HepG2 (cell line): Measurements from ENCODE around the gene KLHL8. TPM values are rescaled to one million over a fixed set of nuclear protein-coding genes. Genes with fewer than 3 reads are reported as not detected.

Experiments
- AGO2 ChIP-seq: fragments of 200-400 bp; formaldehyde crosslinking; optimal IDR thresholded peaks from 2 replicates; pipeline ENCODE3; 2017; ENCODE audit warnings: mild to moderate bottlenecking, low read depth, low read length, moderate library complexity
- AKAP8 ChIP-seq: sonication (generic); formaldehyde crosslinking; IDR thresholded peaks from 2 replicates; pipeline ENCODE4 v1.5.1; 2020; ENCODE audit warnings: mild to moderate bottlenecking, missing genetic modification reagents
- ATM ChIP-seq: fragments of 450-650 bp; IDR thresholded peaks from 2 replicates; pipeline ENCODE4 v1.7.1; 2017; ENCODE audit warnings: mild to moderate bottlenecking, borderline replicate concordance
- BORCS8-MEF2B ChIP-seq: sonication (generic); formaldehyde crosslinking; IDR thresholded peaks from 2 replicates; pipeline ENCODE4 v1.8.0; 2022; ENCODE audit warnings: mild to moderate bottlenecking, missing genetic modification reagents
- KDM3A ChIP-seq: IDR thresholded peaks from 2 replicates; pipeline ENCODE4 v1.6.1; 2018; ENCODE audit warnings: low read depth, missing compliant biosample characterization
- KLF6 ChIP-seq: IDR thresholded peaks from 2 replicates; pipeline ENCODE4 v1.8.0; 2016; ENCODE audit warnings: missing biosample characterization, missing genetic modification reagents
- SAP130 ChIP-seq: IDR thresholded peaks from 2 replicates; pipeline ENCODE4 v1.6.1; 2016; ENCODE audit warnings: low read depth
- SOX5 ChIP-seq: IDR thresholded peaks from 2 replicates; pipeline ENCODE4 v1.6.1; 2016; ENCODE audit warnings: borderline replicate concordance
- SRY ChIP-seq: sonication (generic); formaldehyde crosslinking; IDR thresholded peaks from 2 replicates; pipeline ENCODE4 v1.8.0; 2022; ENCODE audit warnings: mild to moderate bottlenecking, missing genetic modification reagents
- ZBTB20 ChIP-seq: sonication (generic); formaldehyde crosslinking; IDR thresholded peaks from 2 replicates; pipeline ENCODE4 v1.8.1; 2023; ENCODE audit warnings: missing genetic modification reagents, low read depth, mild to moderate bottlenecking, borderline replicate concordance
- ZNF460 ChIP-seq: sonication (generic); formaldehyde crosslinking; IDR thresholded peaks from 2 replicates; pipeline ENCODE4 v1.5.1; 2020; ENCODE audit warnings: missing genetic modification reagents, mild to moderate bottlenecking, borderline replicate concordance
- ZNF501 ChIP-seq: sonication (generic); formaldehyde crosslinking; IDR thresholded peaks from 2 replicates; pipeline ENCODE4 v1.5.1; 2020; ENCODE audit warnings: mild to moderate bottlenecking, moderate library complexity, missing genetic modification reagents
- ZNF546 ChIP-seq: sonication (generic); formaldehyde crosslinking; conservative IDR thresholded peaks from 2 replicates; pipeline ENCODE4 v1.8.1; 2023; ENCODE audit warnings: mild to moderate bottlenecking, missing genetic modification reagents
- ZNF709 ChIP-seq: sonication (generic); formaldehyde crosslinking; IDR thresholded peaks from 2 replicates; pipeline ENCODE4 v1.5.0; 2020; ENCODE audit warnings: mild to moderate bottlenecking, missing genetic modification reagents
- ZNF746 ChIP-seq: sonication (generic); formaldehyde crosslinking; IDR thresholded peaks from 2 replicates; pipeline ENCODE4 v1.8.0; 2022; ENCODE audit warnings: mild to moderate bottlenecking, missing genetic modification reagents
- ZNF772 ChIP-seq: sonication (generic); formaldehyde crosslinking; IDR thresholded peaks from 2 replicates; pipeline ENCODE4 v1.5.0; 2020; ENCODE audit warnings: mild to moderate bottlenecking, missing genetic modification reagents
- ZNF788 ChIP-seq: sonication (generic); formaldehyde crosslinking; IDR thresholded peaks from 2 replicates; pipeline ENCODE4 v1.5.0; 2020; ENCODE audit warnings: mild to moderate bottlenecking, missing genetic modification reagents, borderline replicate concordance
- ZNF891 ChIP-seq: sonication (generic); formaldehyde crosslinking; IDR thresholded peaks from 2 replicates; pipeline ENCODE4 v1.5.0; 2020; ENCODE audit warnings: mild to moderate bottlenecking, missing genetic modification reagents
- ZSCAN9 ChIP-seq: IDR thresholded peaks from 2 replicates; pipeline ENCODE4 v1.6.1; 2016; ENCODE audit warnings: borderline replicate concordance
- polyA plus RNA-seq, 8 experiments: library from polyadenylated mRNA; depleted of rRNA in 3 of 8; stranded (reverse) in 7 of 8; unstranded in 1 of 8; fragments of >200 nt; fragmentation: Illumina TruSeq in 4 of 8; extraction: Trizol in 4 of 8; gene quantifications; 2 replicates each; pipeline versions ENCODE4 v1.2.1 to v1.2.3, GENCODE V29; 2011 to 2016; ENCODE audit warnings: low read depth in 4 of 8, missing spikeins in 1 of 8, mixed read lengths in 1 of 8; ENCODE audit not compliant: insufficient read depth in 1 of 8
- total RNA-seq, 5 experiments: library from RNA; depleted of rRNA; stranded (reverse); fragments of >200 nt; fragmentation: Illumina TruSeq; extraction: Trizol; gene quantifications; 2 replicates each; pipeline ENCODE4 v1.2.3, GENCODE V29; 2016; ENCODE audit warnings: low read depth in 1 of 5
- TF ChIP-seq, protein P1 (sequence below): sonication (generic); formaldehyde crosslinking; IDR thresholded peaks from 2 replicates; pipeline ENCODE4 v1.9.0; 2021; ENCODE audit warnings: missing genetic modification reagents, mild to moderate bottlenecking, borderline replicate concordance
- TF ChIP-seq, protein P2 (sequence below): sonication (generic); formaldehyde crosslinking; IDR thresholded peaks from 2 replicates; pipeline ENCODE4 v1.4.0; 2020; ENCODE audit warnings: mild to moderate bottlenecking, missing genetic modification reagents
- TF ChIP-seq, protein P3 (sequence below): IDR thresholded peaks from 2 replicates; pipeline ENCODE4 v1.6.1; 2016; ENCODE audit warnings: low read depth, control low read depth
- TF ChIP-seq, protein P4 (sequence below): IDR thresholded peaks from 2 replicates; pipeline ENCODE4 v1.6.1; 2012; ENCODE audit warnings: inconsistent platforms
- TF ChIP-seq, protein P5 (sequence below): sonication (generic); formaldehyde crosslinking; IDR thresholded peaks from 2 replicates; pipeline ENCODE4 v1.4.0; 2020; ENCODE audit warnings: mild to moderate bottlenecking, missing genetic modification reagents
- TF ChIP-seq, protein P6 (sequence below): sonication (generic); formaldehyde crosslinking; IDR thresholded peaks from 2 replicates; pipeline ENCODE4 v1.4.0; 2020; ENCODE audit warnings: missing genetic modification reagents

KLHL8 gene
- total and polyA plus RNA-seq, 2 of the 13 experiments (the other 11 are each of a cell fraction or from before 2014, with no cell fraction given): 2.8 to 11.7 TPM

DNA sequence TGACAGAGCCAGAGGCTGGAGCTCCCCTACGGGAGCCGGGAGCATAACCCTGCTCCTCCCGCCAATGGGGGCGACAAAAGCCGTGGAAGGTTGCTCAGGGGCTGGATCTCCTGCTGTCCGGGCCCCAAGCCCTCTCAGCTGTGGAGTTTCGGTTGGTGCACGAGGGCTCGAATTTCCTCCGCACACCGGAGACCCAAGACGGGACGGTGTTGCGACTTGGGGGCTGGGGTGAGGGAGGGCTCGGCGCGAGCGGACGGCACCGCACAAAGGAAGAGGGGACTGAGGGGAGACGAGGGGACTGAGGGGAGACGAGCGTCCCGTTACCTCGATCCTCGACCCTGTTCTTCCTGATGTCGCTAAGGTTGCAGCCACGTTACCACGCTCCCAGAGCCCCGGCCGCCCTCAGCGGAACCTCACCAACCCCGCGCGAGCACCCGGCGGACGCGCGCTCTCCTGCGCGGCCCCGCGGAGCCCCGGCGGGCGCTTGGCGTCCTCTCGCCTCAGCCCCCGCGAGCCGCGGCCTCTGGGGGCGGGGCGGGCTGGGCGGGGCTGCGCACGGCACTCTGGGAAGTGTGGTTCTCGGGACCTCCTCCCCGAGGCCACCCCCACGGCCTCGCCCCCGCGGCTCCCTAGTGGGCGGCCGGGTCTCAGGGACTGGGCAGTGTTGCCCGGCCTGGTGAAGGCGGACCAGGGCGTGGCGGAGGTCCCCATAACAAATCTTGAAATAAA lies at the start of gene KLHL8 (continued):
- TF ChIP-seq, protein P1, sequence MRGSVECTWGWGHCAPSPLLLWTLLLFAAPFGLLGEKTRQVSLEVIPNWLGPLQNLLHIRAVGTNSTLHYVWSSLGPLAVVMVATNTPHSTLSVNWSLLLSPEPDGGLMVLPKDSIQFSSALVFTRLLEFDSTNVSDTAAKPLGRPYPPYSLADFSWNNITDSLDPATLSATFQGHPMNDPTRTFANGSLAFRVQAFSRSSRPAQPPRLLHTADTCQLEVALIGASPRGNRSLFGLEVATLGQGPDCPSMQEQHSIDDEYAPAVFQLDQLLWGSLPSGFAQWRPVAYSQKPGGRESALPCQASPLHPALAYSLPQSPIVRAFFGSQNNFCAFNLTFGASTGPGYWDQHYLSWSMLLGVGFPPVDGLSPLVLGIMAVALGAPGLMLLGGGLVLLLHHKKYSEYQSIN (CRISPR knock-in tag): no peak
- TF ChIP-seq, protein P2, sequence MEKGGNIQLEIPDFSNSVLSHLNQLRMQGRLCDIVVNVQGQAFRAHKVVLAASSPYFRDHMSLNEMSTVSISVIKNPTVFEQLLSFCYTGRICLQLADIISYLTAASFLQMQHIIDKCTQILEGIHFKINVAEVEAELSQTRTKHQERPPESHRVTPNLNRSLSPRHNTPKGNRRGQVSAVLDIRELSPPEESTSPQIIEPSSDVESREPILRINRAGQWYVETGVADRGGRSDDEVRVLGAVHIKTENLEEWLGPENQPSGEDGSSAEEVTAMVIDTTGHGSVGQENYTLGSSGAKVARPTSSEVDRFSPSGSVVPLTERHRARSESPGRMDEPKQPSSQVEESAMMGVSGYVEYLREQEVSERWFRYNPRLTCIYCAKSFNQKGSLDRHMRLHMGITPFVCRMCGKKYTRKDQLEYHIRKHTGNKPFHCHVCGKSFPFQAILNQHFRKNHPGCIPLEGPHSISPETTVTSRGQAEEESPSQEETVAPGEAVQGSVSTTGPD: no peak
- TF ChIP-seq KLF6 (CRISPR knock-in tag) (no peak), ZNF891 (CRISPR knock-in tag) (peak; percentile 79; the same call in 1 of the 2 replicates), AKAP8 (CRISPR knock-in tag) (0 out of 2 replicates have a peak, but pooled peaks have one; percentile 67), ZNF772 (peak; percentile 4; the same call in 1 of the 2 replicates), ZBTB20 (CRISPR knock-in tag) (no peak), ZNF546 (CRISPR knock-in tag) (0 out of 2 replicates have a peak, but pooled peaks have one; percentile 37), ATM (no peak), ZNF501 (CRISPR knock-in tag) (no peak), AGO2 (peak; percentile 53), ZNF746 (CRISPR knock-in tag) (no peak), ZNF788 (CRISPR knock-in tag) (peak; percentile 21; the same call in 1 of the 2 replicates), ZSCAN9 (CRISPR knock-in tag) (no peak), SRY (CRISPR knock-in tag) (0 out of 2 replicates have a peak, but pooled peaks have one; percentile 42), ZNF460 (CRISPR knock-in tag) (no peak), SOX5 (CRISPR knock-in tag) (no peak), SAP130 (CRISPR knock-in tag) (peak; percentile 60), BORCS8-MEF2B (CRISPR knock-in tag) (no peak), KDM3A (CRISPR knock-in tag) (peak; percentile 48; the same call in 1 of the 2 replicates), ZNF709 (CRISPR knock-in tag) (peak; percentile 90; the same call in 1 of the 2 replicates)
- TF ChIP-seq, protein P3, sequence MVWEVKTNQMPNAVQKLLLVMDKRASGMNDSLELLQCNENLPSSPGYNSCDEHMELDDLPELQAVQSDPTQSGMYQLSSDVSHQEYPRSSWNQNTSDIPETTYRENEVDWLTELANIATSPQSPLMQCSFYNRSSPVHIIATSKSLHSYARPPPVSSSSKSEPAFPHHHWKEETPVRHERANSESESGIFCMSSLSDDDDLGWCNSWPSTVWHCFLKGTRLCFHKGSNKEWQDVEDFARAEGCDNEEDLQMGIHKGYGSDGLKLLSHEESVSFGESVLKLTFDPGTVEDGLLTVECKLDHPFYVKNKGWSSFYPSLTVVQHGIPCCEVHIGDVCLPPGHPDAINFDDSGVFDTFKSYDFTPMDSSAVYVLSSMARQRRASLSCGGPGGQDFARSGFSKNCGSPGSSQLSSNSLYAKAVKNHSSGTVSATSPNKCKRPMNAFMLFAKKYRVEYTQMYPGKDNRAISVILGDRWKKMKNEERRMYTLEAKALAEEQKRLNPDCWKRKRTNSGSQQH: no peak
- TF ChIP-seq, protein P4, sequence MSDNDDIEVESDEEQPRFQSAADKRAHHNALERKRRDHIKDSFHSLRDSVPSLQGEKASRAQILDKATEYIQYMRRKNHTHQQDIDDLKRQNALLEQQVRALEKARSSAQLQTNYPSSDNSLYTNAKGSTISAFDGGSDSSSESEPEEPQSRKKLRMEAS: peak; percentile 87
- TF ChIP-seq, protein P5, sequence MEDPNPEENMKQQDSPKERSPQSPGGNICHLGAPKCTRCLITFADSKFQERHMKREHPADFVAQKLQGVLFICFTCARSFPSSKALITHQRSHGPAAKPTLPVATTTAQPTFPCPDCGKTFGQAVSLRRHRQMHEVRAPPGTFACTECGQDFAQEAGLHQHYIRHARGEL: no peak
- TF ChIP-seq, protein P6, sequence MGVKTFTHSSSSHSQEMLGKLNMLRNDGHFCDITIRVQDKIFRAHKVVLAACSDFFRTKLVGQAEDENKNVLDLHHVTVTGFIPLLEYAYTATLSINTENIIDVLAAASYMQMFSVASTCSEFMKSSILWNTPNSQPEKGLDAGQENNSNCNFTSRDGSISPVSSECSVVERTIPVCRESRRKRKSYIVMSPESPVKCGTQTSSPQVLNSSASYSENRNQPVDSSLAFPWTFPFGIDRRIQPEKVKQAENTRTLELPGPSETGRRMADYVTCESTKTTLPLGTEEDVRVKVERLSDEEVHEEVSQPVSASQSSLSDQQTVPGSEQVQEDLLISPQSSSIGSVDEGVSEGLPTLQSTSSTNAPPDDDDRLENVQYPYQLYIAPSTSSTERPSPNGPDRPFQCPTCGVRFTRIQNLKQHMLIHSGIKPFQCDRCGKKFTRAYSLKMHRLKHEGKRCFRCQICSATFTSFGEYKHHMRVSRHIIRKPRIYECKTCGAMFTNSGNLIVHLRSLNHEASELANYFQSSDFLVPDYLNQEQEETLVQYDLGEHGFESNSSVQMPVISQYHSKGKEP (CRISPR knock-in tag): 0 out of 2 replicates have a peak, but pooled peaks have one; percentile 20
